ENCODE results near the gene ANGPTL4. TPM values are rescaled to one million over a fixed set of nuclear protein-coding genes. Genes with fewer than 3 reads are reported as not detected.

Gene ANGPTL4
- total and polyA plus RNA-seq, 2 of the 13 experiments (the other 11 are each of a cell fraction or from before 2014, with no cell fraction given) = 0.80 to 21.7 TPM

- TF ChIP-seq ZBTB38 (CRISPR knock-in tag; IDR thresholded peaks at IDR 0.05) (no peak; the same call in 1 of the 2 replicates), NCOA2 (CRISPR knock-in tag; IDR thresholded peaks at IDR 0.05) (peak; percentile 16; the same call in 1 of the 2 replicates), GMEB1 (CRISPR knock-in tag; IDR thresholded peaks at IDR 0.05; ENCODE audit: borderline replicate concordance) (peak; percentile 89), ARID4A (CRISPR knock-in tag; IDR thresholded peaks at IDR 0.05; ENCODE audit: borderline replicate concordance) (peak; percentile 41; the same call in 1 of the 2 replicates), PBX2 (CRISPR knock-in tag; IDR thresholded peaks at IDR 0.05) (peak; percentile 99), ZNF891 (CRISPR knock-in tag; IDR thresholded peaks at IDR 0.05) (peak; percentile 18; the same call in 1 of the 2 replicates), ZNF720 (CRISPR knock-in tag; IDR thresholded peaks at IDR 0.05) (no peak), KDM6A (CRISPR knock-in tag; IDR thresholded peaks at IDR 0.05; ENCODE audit: low read depth) (no peak), ZMYM3 (CRISPR knock-in tag; IDR thresholded peaks at IDR 0.05) (no peak; the same call in 1 of the 2 replicates), POLR2AphosphoS2 (IDR thresholded peaks at IDR 0.05; ENCODE audit: low read depth, low read length) (no peak), JUND (CRISPR knock-in tag; IDR thresholded peaks at IDR 0.05) (peak; percentile 72), ZNF747 (CRISPR knock-in tag; IDR thresholded peaks at IDR 0.05; ENCODE audit: borderline replicate concordance) (peak; percentile 69; the same call in 1 of the 2 replicates), ELK4 (CRISPR knock-in tag; IDR thresholded peaks at IDR 0.05; ENCODE audit: borderline replicate concordance) (peak; percentile 47; the same call in 1 of the 2 replicates), MTA3 (CRISPR knock-in tag; IDR thresholded peaks at IDR 0.05) (no peak), PHB2 (IDR thresholded peaks at IDR 0.05; ENCODE audit: partially characterized antibody) (no peak), ZNF207 (IDR thresholded peaks at IDR 0.05; ENCODE audit: borderline replicate concordance) (no peak)
Measured at GRCh38 chr19:8389891-8390616, 26.1 kb downstream of the ANGPTL4 start, which contains the start of gene RAB11B (continued).
